CD4-positive, alpha-beta memory T cell (primary cell): ENCODE measurements around the gene MRPS26. TPM values are rescaled to one million over a fixed set of nuclear protein-coding genes. Genes with fewer than 3 reads are reported as not detected.
A peak's percentile ranks its signal among the peaks of the same experiment; 100 is the strongest.

Source experiments
- CTCF ChIA-PET: fragments of 350-600 bp; sonication (Branson Sonifier 250); formaldehyde crosslinking; loops from one replicate; lab custom pipeline; 2021; ENCODE audit warnings: inconsistent platforms; ENCODE audit not compliant: partially characterized antibody; lab: Charles Lee
- POLR2A ChIA-PET: fragments of 350-600 bp; sonication (Branson Sonifier 250); formaldehyde crosslinking; loops from one replicate; lab custom pipeline; 2021; ENCODE audit not compliant: partially characterized antibody; lab: Charles Lee
- DNase-seq, 5 donors: peaks; one replicate each; pipeline versions ENCODE4 v3.0.0 to v3.0.0-alpha.2; 2020 to 2022; ENCODE audit warnings: mixed read lengths in 1 of 5
- H3K27ac ChIP-seq: one replicate; pipeline ENCODE4 v1.7.0; 2013; ENCODE audit warnings: low read depth, low read length
- H3K27me3 ChIP-seq: 2 replicates; pipeline ENCODE4 v1.7.0; 2013; ENCODE audit warnings: mild to moderate bottlenecking, low read length, moderate library complexity; ENCODE audit not compliant: insufficient read depth
- H3K36me3 ChIP-seq: 2 replicates; pipeline ENCODE4 v1.7.0; 2013; ENCODE audit warnings: mild to moderate bottlenecking, low read length, moderate library complexity; ENCODE audit not compliant: insufficient read depth
- H3K4me1 ChIP-seq: 2 replicates; pipeline ENCODE4 v1.7.0; 2013; ENCODE audit warnings: mild to moderate bottlenecking, low read length, moderate library complexity; ENCODE audit not compliant: insufficient read depth
- H3K4me3 ChIP-seq, 2 donors: one replicate each; pipeline ENCODE4 v1.7.0; 2013; ENCODE audit warnings: low read length in 2 of 2, mild to moderate bottlenecking in 1 of 2
- H3K9me3 ChIP-seq, 2 donors: one replicate each; pipeline ENCODE4 v1.7.0; 2013; ENCODE audit warnings: low read length in 2 of 2, control low read depth in 1 of 2; ENCODE audit not compliant: control insufficient read depth in 1 of 2
- H3K27ac Mint-ChIP-seq, 7 donors: one replicate each; pipeline ENCODE4 v1.8.0; 2020 to 2021; ENCODE audit warnings: mixed read lengths in 7 of 7, mild to moderate bottlenecking in 6 of 7, inconsistent platforms in 3 of 7, moderate library complexity in 3 of 7
- H3K27me3 Mint-ChIP-seq, 2 donors: one replicate each; pipeline ENCODE4 v1.8.0; 2020 to 2021; ENCODE audit warnings: mixed read lengths in 2 of 2
- H3K36me3 Mint-ChIP-seq, 2 donors: one replicate each; pipeline ENCODE4 v1.8.0; 2020 to 2021; ENCODE audit warnings: mixed read lengths in 2 of 2, inconsistent platforms in 1 of 2, mild to moderate bottlenecking in 1 of 2
- H3K4me1 Mint-ChIP-seq, 4 donors: one replicate each; pipeline ENCODE4 v1.8.0; 2020 to 2021; ENCODE audit warnings: mixed read lengths in 4 of 4, mild to moderate bottlenecking in 1 of 4
- H3K4me3 Mint-ChIP-seq, 8 donors: one replicate each; pipeline ENCODE4 v1.8.0; 2020 to 2021; ENCODE audit warnings: mixed read lengths in 8 of 8, mild to moderate bottlenecking in 7 of 8, moderate library complexity in 6 of 8, inconsistent platforms in 3 of 8
- H3K9me3 Mint-ChIP-seq, 8 donors: one replicate each; pipeline ENCODE4 v1.8.0; 2020 to 2021; ENCODE audit warnings: mixed read lengths in 8 of 8, mild to moderate bottlenecking in 5 of 8, inconsistent platforms in 3 of 8, moderate library complexity in 1 of 8
- intact Hi-C: fragments of 100-400 bp; cut with micrococcal nuclease; formaldehyde crosslinking; loops from one replicate; pipeline ENCODE4 v1.15.1; 2023
- polyA plus RNA-seq, 2 donors: library from polyadenylated mRNA; unstranded; fragments of 300-500 nt; fragmentation: Illumina TruSeq; gene quantifications; one replicate each; pipeline ENCODE4 v1.2.3, GENCODE V29; 2021
- total RNA-seq, 2 experiments: library from RNA; stranded (reverse); gene quantifications; one replicate each; pipeline ENCODE4 v1.2.3, GENCODE V29; 2021

MRPS26 gene
- total and polyA plus RNA-seq, 4 experiments from 2014 or later: 31.6 to 66.4 (median 48.1) TPM

DNA sequence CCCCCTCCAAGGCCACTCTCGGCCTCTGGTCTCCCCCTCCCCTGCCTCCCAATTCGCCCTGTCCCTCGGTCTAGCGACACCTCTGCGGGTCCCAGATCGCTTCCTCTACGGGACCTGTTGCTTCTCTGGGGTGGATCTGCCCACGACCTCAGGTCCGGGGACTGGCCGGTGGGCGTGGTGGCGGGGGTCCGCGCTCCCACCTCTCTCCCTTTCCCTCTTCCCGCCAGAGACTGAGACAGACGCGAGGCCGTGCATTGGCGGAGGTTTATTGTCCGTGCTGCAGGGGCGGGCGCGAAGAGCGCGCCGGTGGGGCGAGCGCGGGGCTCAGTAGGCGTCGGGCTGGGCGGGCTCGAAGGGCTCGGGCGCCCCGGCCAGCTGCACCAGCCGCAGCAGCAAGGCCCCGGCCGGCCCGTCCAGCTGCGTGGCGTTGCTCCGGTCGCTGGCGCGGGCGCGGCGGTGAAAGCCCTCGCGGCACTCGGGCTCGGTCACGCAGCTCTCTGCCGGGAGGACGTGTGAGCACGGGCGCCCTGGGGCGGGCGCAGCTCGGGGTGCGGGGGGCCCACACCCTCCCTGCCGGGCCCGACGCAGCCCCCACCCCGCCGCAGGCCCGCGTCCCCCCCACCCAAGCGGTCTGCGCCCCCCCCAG lies 36.6 kb downstream of the MRPS26 start:
- H3K9me3 ChIP-seq: no peaks in the 10 kb centered on the region
- H3K27me3 Mint-ChIP-seq: peaks cover 20 to 34% of the 10 kb centered on the region in 2 donors
- H3K4me3 ChIP-seq: no peak overlapping the region
- H3K4me1 Mint-ChIP-seq: peaks cover 3 to 12% (median 4%) of the 10 kb centered on the region in 4 donors
- H3K27ac ChIP-seq: no peak overlapping the region
- H3K27ac Mint-ChIP-seq: no peak overlapping the region
- H3K9me3 Mint-ChIP-seq: no peaks in the 10 kb centered on the region
- ChIA-PET CTCF (interaction anchor here (1.2 to 1.3 kb wide), 2 partner anchors 13 to 29 kb away, joined by 3 read pairs; no protein-coding TSS in a partner anchor), POLR2A (interaction anchor here (1.0 kb wide), 1 partner anchor 10 kb away, joined by 3 read pairs; no protein-coding TSS in a partner anchor)
- intact Hi-C loops: no loop called here
- H3K36me3 Mint-ChIP-seq: no peaks in the 10 kb centered on the region
- DNase-seq: peak in 1 of 5 donors; percentile 19
- H3K36me3 ChIP-seq: no peaks in the 10 kb centered on the region
- peaks cover 16% of the 10 kb centered on the region for H3K27me3 ChIP-seq
- peak overlapping the region; percentile 51 to 79 (median 60) for H3K4me3 Mint-ChIP-seq
- H3K4me1 ChIP-seq: peaks cover 9% of the 10 kb centered on the region

DNA sequence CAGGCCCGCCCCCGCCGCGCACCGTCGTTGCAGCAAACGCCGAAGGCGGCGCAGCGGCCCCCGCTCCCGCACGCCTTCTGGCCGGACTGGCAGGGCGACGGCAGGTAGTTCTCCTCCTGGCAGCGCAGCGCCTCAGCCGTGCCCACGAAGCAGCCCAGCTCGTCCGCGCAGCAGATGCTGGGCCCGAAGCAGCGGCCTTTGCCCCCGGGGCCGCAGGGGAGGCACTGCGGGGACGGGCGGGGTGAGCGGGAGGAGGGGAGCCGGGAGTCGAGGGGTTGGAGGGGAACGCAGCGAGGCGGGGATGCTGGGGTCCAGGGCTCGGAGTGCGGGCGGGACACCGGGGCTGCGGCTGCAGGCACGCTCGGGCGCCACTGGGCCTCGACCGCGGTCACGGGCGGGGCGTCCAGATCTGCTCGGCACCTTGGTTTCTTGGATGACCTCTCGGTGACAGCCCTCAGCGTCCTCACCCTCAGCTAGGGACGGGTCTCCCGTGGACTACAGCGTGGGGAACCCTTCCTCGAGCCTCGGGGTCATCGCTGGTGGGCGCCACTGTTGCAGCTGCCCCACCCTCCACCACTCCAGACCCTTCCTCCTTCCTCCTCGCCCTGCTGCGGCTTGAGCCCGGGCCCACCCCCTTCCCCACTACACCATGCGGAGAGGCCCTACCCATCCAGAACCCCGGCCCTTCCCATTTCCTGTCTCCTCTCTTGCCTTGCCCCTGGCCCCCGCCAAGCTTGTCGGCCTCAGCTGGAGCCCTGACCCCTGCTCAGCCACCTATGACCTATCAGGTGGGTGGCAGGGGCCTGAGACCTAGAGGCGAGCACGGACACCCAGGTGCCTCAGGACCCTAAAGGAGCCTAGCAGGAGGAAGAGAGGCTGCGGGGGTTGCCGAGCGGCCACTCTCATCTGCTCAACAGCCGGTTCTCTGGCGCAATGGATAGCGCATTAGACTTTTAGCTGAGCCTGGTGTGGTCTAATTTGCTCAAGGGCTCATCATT lies 37.4 kb downstream of the MRPS26 start:
- Mint-ChIP-seq H3K9me3 (peaks cover 0 to under 1% (median 0%) of the 10 kb centered on the region in 8 donors), H3K36me3 (no peaks in the 10 kb centered on the region), H3K27ac (no peak overlapping the region), H3K4me1 (peaks cover 0 to 7% (median 0%) of the 10 kb centered on the region in 4 donors), H3K27me3 (peaks cover 20 to 35% of the 10 kb centered on the region in 2 donors), H3K4me3 (peak overlapping the region in 5 of 8 donors; percentile 46 to 81 (median 73))
- intact Hi-C loops: no loop called here
- CTCF ChIA-PET: interaction anchor here (1.2 to 1.3 kb wide), 2 partner anchors 13 to 30 kb away, joined by 3 read pairs; no protein-coding TSS in a partner anchor
- Histone ChIP-seq H3K4me1 (peaks cover 6% of the 10 kb centered on the region), H3K9me3 (no peaks in the 10 kb centered on the region), H3K4me3 (no peak overlapping the region), H3K36me3 (no peaks in the 10 kb centered on the region), H3K27me3 (peaks cover 16% of the 10 kb centered on the region), H3K27ac (no peak overlapping the region)
- peak in 1 of 5 donors; percentile 21 for DNase-seq
- POLR2A ChIA-PET: interaction anchor here (0.9 to 1.0 kb wide), 2 partner anchors 9 kb away, joined by 3 to 5 read pairs; no protein-coding TSS in a partner anchor

DNA sequence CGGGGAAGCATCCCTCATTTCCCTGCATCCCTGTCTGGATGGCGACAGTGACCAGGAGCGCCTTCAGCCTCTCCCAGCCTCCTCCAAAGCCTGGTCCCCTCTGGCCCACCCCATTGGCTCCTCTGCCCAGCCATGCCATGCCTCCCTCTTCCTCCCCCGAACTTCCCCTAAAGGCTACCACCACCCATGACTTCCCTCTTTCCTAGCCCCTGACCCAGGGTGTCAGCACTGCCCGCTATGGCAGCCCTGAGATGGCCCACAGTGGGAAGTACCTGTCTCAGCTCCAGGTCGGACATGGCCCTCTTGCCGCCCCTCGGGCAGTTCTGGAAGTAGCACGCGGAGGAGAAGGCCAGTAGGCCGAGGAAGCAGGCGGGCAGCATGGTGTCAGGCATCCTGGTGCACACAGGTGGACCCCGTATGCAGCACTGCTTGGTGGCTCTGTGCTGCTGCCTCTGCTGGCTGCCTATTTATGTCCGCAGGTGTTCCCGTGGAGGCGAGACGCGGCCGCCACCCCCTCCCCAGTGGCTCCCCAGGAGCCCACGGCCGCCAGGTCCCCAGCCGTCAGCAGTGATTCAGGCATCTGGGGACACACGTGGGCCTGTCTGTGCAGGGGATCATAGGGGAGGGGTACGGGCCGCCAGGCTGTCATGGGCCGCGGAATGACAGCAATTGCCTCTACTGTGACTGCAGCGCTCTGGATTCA lies 38.6 kb downstream of the MRPS26 start, which contains the start of gene AVP:
AVP (minus strand) TSS at position 442 of the 703 bp plus-strand sequence; CDS start at position 392, 50 bp downstream.
- no peaks in the 10 kb centered on the region for H3K9me3 ChIP-seq
- H3K4me3 Mint-ChIP-seq: peak within 1 kb of the TSS in 5 of 8 donors; percentile 46 to 81 (median 73)
- no peaks in the 10 kb centered on the region for H3K36me3 Mint-ChIP-seq
- H3K27ac ChIP-seq: no peak within 1 kb of the TSS
- no peak within 1 kb of the TSS for H3K4me3 ChIP-seq
- peaks cover 6% of the 10 kb centered on the region for H3K4me1 ChIP-seq
- peaks cover 20 to 39% of the 10 kb centered on the region in 2 donors for H3K27me3 Mint-ChIP-seq
- DNase-seq: no peak
- CTCF ChIA-PET: interaction anchor here (1.4 kb wide), 1 partner anchor 28 kb away, joined by 4 read pairs; no protein-coding TSS in a partner anchor
- H3K36me3 ChIP-seq: no peaks in the 10 kb centered on the region
- H3K27ac Mint-ChIP-seq: no peak within 1 kb of the TSS
- intact Hi-C loops: no loop called here
- peaks cover 16% of the 10 kb centered on the region for H3K27me3 ChIP-seq
- peaks cover 0 to 2% (median 0%) of the 10 kb centered on the region in 8 donors for H3K9me3 Mint-ChIP-seq
- H3K4me1 Mint-ChIP-seq: peaks cover 0 to 7% (median 0%) of the 10 kb centered on the region in 4 donors
- POLR2A ChIA-PET: interaction anchor here (0.9 kb wide), 1 partner anchor 8 kb away, joined by 5 read pairs; no protein-coding TSS in a partner anchor

DNA sequence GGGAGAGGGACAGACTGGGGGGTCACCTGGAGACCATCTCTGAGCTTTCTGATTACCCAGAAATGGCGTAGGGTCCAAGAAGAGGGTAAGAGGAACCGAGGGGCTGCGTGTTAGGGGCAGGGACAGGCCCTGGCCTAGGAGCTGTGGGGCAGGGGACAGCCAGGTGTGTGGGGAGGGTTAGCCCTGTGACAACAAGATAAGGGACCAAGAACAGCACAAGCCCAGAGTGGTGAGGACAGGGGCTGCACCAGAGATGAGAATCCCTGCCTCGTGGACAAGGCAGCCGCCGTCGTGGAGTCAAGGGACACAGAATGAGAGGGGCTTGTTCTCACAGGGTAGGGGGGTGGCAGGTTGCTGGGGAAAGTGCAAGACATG lies 39.1 kb downstream of the MRPS26 start:
- CTCF ChIA-PET: interaction anchor here (1.4 kb wide), 1 partner anchor 28 kb away, joined by 4 read pairs; no protein-coding TSS in a partner anchor

DNA sequence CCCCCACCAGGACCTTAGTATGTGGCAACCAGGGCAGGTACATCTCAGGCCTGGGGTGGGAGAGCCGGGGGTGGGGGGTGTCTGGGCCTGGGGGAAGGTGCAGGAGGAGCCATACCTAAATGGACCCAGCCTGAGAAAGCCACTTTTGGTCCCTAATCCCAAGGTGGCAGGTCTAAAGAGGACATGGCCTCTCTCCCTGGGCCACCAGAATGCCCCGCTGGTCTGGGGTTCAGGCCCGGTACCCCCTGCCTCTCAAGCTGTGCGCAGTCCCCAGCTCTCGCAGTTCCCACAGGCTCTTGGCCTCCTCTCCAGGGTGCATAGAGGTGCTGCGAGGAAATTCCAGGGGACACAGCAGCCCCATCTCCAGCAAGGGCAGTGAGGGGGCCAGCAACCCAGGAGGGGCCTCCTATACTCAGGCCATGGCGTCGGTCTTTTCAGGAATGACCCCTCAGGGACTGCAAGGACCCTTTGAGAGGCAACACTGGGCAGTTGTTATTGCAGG lies 39.8 kb downstream of the MRPS26 start:
- H3K4me3 ChIP-seq: no peak overlapping the region
- POLR2A ChIA-PET: interaction anchor here (0.8 kb wide), 1 partner anchor 12 kb away, joined by 3 read pairs; no protein-coding TSS in a partner anchor
- peaks cover 21% of the 10 kb centered on the region for H3K27me3 ChIP-seq
- no peak overlapping the region for H3K27ac ChIP-seq
- CTCF ChIA-PET: interaction anchor here (1.4 to 2.3 kb wide), 2 partner anchors 29 kb away, joined by 4 to 7 read pairs; no protein-coding TSS in a partner anchor
- Mint-ChIP-seq H3K36me3 (no peaks in the 10 kb centered on the region), H3K27me3 (peaks cover 19 to 43% of the 10 kb centered on the region in 2 donors), H3K9me3 (peaks cover 0 to 2% (median 0%) of the 10 kb centered on the region in 8 donors), H3K4me3 (no peak overlapping the region), H3K4me1 (peaks cover 0 to 13% (median 2%) of the 10 kb centered on the region in 4 donors), H3K27ac (no peak overlapping the region)
- intact Hi-C loops: no loop called here
- H3K36me3 ChIP-seq: no peaks in the 10 kb centered on the region
- no peak for DNase-seq
- no peaks in the 10 kb centered on the region for H3K9me3 ChIP-seq
- peaks cover 6% of the 10 kb centered on the region for H3K4me1 ChIP-seq

More for the DNA sequence above, 39.1 kb downstream of the MRPS26 start:
- H3K27me3 Mint-ChIP-seq: peaks cover 20 to 41% of the 10 kb centered on the region in 2 donors
- Histone ChIP-seq H3K4me3 (no peak overlapping the region), H3K36me3 (no peaks in the 10 kb centered on the region), H3K9me3 (no peaks in the 10 kb centered on the region), H3K27ac (no peak overlapping the region), H3K27me3 (peaks cover 16% of the 10 kb centered on the region), H3K4me1 (peaks cover 6% of the 10 kb centered on the region)
- H3K4me3 Mint-ChIP-seq: no peak overlapping the region
- intact Hi-C loops: no loop called here
- peaks cover 0 to 2% (median 0%) of the 10 kb centered on the region in 8 donors for H3K9me3 Mint-ChIP-seq
- no peak overlapping the region for H3K27ac Mint-ChIP-seq
- POLR2A ChIA-PET: no interaction called here
- peaks cover 0 to 7% (median 0%) of the 10 kb centered on the region in 4 donors for H3K4me1 Mint-ChIP-seq
- no peaks in the 10 kb centered on the region for H3K36me3 Mint-ChIP-seq
- no peak for DNase-seq

DNA sequence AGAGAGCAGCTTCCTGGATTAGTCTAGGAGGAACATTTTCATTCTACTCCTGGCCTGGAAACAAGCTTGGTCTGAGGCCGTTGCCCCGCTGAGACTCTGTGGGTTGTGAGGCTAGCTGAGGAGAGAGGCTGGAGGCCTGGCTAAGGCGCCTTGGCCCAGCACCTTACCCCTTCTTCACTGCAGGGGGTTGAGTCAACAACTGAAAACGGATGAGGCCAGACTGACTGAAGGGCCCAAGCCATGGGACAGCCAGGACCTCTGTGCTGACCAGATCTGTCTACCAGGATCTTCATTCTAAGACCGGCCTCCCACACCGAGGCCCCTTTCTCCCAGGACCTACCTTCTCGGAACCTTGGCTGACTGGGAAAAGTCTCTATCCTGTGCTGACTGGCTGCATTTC lies 42.2 kb downstream of the MRPS26 start:
- intact Hi-C loops: no loop called here
- H3K27me3 ChIP-seq: peaks cover 13% of the 10 kb centered on the region
- H3K27me3 Mint-ChIP-seq: peaks cover 8 to 36% of the 10 kb centered on the region in 2 donors
- no peak overlapping the region for H3K27ac ChIP-seq
- H3K9me3 ChIP-seq: no peaks in the 10 kb centered on the region
- H3K9me3 Mint-ChIP-seq: peaks cover 0 to 2% (median 0%) of the 10 kb centered on the region in 8 donors
- no peak overlapping the region for H3K4me3 Mint-ChIP-seq
- no peaks in the 10 kb centered on the region for H3K36me3 Mint-ChIP-seq
- ChIA-PET POLR2A (no interaction called here), CTCF (interaction anchor here (0.9 to 2.3 kb wide), 3 partner anchors 9 to 26 kb away, joined by 3 to 7 read pairs (median 4); no protein-coding TSS in a partner anchor)
- no peak overlapping the region for H3K4me3 ChIP-seq
- H3K4me1 Mint-ChIP-seq: peaks cover 5 to 14% (median 8%) of the 10 kb centered on the region in 4 donors
- no peak overlapping the region for H3K27ac Mint-ChIP-seq
- H3K4me1 ChIP-seq: peaks cover 10% of the 10 kb centered on the region
- no peak for DNase-seq
- H3K36me3 ChIP-seq: no peaks in the 10 kb centered on the region
